H1 (cell line): ENCODE data around the gene TMEM236. TPM values are rescaled to one million over a fixed set of nuclear protein-coding genes. Genes with fewer than 3 reads are reported as not detected.

Source experiments
- CTCF ChIA-PET: fragments of 300-600 bp; sonication (Branson Sonifier 250); formaldehyde crosslinking; loops from one replicate; lab custom pipeline; 2021; ENCODE audit not compliant: partially characterized antibody; lab: Charles Lee
- POLR2A ChIA-PET: fragments of 300-600 bp; sonication (Branson Sonifier 250); formaldehyde crosslinking; loops from one replicate; lab custom pipeline; 2021; ENCODE audit warnings: inconsistent platforms; ENCODE audit not compliant: partially characterized antibody; lab: Charles Lee
- DNase-seq, 2 experiments: peaks; one replicate each; pipeline versions ENCODE4 v3.0.0 to v3.0.0-alpha.2; 2010 to 2022; ENCODE audit warnings: low spot score in 2 of 2, low read depth in 1 of 2, mixed read lengths in 1 of 2
- FAIRE-seq: peaks from 2 replicates; lab custom pipeline; 2011; peaks lifted over from hg19 to GRCh38; lab: Jason Lieb, UNC
- H2AFZ ChIP-seq: 2 replicates; pipeline ENCODE4 v1.8.1; 2012; ENCODE audit warnings: low read length, inconsistent platforms
- H2AK5ac ChIP-seq: 2 replicates; pipeline ENCODE4 v1.6.1; 2013; ENCODE audit warnings: low read depth, low read length
- H2BK120ac ChIP-seq: replicated peaks from 2 replicates; pipeline ENCODE3; 2013; ENCODE audit warnings: low read depth, low read length, inconsistent platforms
- H2BK12ac ChIP-seq: 2 replicates; pipeline ENCODE4 v1.6.1; 2013; ENCODE audit warnings: low read depth, low read length
- H2BK15ac ChIP-seq: 2 replicates; pipeline ENCODE4 v1.6.1; 2013; ENCODE audit warnings: low read length
- H2BK20ac ChIP-seq: 2 replicates; pipeline ENCODE4 v1.6.1; 2013; ENCODE audit warnings: low read length
- H2BK5ac ChIP-seq: 2 replicates; pipeline ENCODE4 v1.6.1; 2013; ENCODE audit warnings: low read depth, low read length
- H3K14ac ChIP-seq: 2 replicates; pipeline ENCODE4 v1.6.1; 2013; ENCODE audit warnings: inconsistent platforms; ENCODE audit not compliant: insufficient read length
- H3K18ac ChIP-seq: 2 replicates; pipeline ENCODE4 v1.6.1; 2013; ENCODE audit warnings: low read length; ENCODE audit errors: extremely low read depth
- H3K23ac ChIP-seq: 2 replicates; pipeline ENCODE4 v1.6.1; 2013; ENCODE audit warnings: inconsistent platforms; ENCODE audit not compliant: insufficient read length
- H3K23me2 ChIP-seq: 2 replicates; pipeline ENCODE4 v1.6.1; 2013; ENCODE audit warnings: low read depth, low read length
- H3K27ac ChIP-seq: 2 replicates; pipeline ENCODE4 v1.6.1; 2011; ENCODE audit warnings: low read depth, low read length, inconsistent platforms
- H3K27me3 ChIP-seq, 4 experiments: replicated peaks in 1 of 4; 1 replicate in 1 of 4; 2 replicates in 3 of 4; pipeline versions ENCODE4 v1.6.1 to v1.8.1; 2011 to 2013; ENCODE audit warnings: low read length in 3 of 4, mild to moderate bottlenecking in 3 of 4, inconsistent platforms in 2 of 4, mixed read lengths in 2 of 4, moderate library complexity in 1 of 4; ENCODE audit not compliant: control insufficient read depth in 3 of 4, insufficient read depth in 3 of 4; ENCODE audit errors: extremely low read depth in 1 of 4
- H3K36me3 ChIP-seq, 4 experiments: 2 replicates each; pipeline versions ENCODE4 v1.6.1 to v1.8.1; 2011 to 2013; ENCODE audit warnings: mild to moderate bottlenecking in 4 of 4, low read length in 3 of 4, moderate library complexity in 2 of 4, control low read depth in 1 of 4, inconsistent platforms in 1 of 4; ENCODE audit not compliant: insufficient read depth in 4 of 4, control insufficient read depth in 2 of 4
- H3K4ac ChIP-seq: replicated peaks from 2 replicates; pipeline ENCODE3; 2013; ENCODE audit warnings: low read length, low read depth, mixed read lengths, inconsistent platforms; ENCODE audit not compliant: insufficient read length
- H3K4me1 ChIP-seq, 4 experiments: replicated peaks in 1 of 4; 1 replicate in 1 of 4; 2 replicates in 3 of 4; pipeline versions ENCODE4 v1.6.1 to v1.8.1; 2011 to 2013; ENCODE audit warnings: low read length in 3 of 4, inconsistent platforms in 2 of 4, mixed read lengths in 1 of 4; ENCODE audit not compliant: insufficient read depth in 4 of 4, control insufficient read depth in 3 of 4
- H3K4me2 ChIP-seq, 2 experiments: 2 replicates each; pipeline versions ENCODE4 v1.6.1 to v1.8.1; 2011 to 2013; ENCODE audit warnings: low read depth in 2 of 2, low read length in 2 of 2, control low read depth in 1 of 2, inconsistent platforms in 1 of 2, mild to moderate bottlenecking in 1 of 2; ENCODE audit not compliant: insufficient read depth in 1 of 2
- H3K4me3 ChIP-seq, 4 experiments: fragments of 200-600, 300-600 bp in 1 of 4; sonication (generic), shearing (Covaris generic), sonication (Bioruptor Twin) in 1 of 4; 2 replicates each; pipeline versions ENCODE4 v1.5.1 to v1.8.1; 2011 to 2016; ENCODE audit warnings: low read length in 4 of 4, low read depth in 3 of 4, control low read depth in 2 of 4, inconsistent platforms in 2 of 4, mild to moderate bottlenecking in 2 of 4, mixed read lengths in 1 of 4, moderate library complexity in 1 of 4; ENCODE audit not compliant: insufficient read depth in 2 of 4; ENCODE audit errors: extremely low read depth in 1 of 4
- H3K56ac ChIP-seq: replicated peaks from 2 replicates; pipeline ENCODE3; 2013; ENCODE audit warnings: low read depth, mild to moderate bottlenecking, mixed read lengths, low read length, inconsistent platforms; ENCODE audit not compliant: insufficient read length
- H3K79me1 ChIP-seq: 2 replicates; pipeline ENCODE4 v1.6.1; 2013; ENCODE audit warnings: low read depth, low read length, control low read depth
- H3K79me2 ChIP-seq, 2 experiments: 2 replicates each; pipeline versions ENCODE4 v1.6.1 to v1.8.1; 2012 to 2013; ENCODE audit warnings: low read length in 2 of 2, mild to moderate bottlenecking in 2 of 2, inconsistent platforms in 1 of 2; ENCODE audit not compliant: insufficient read depth in 2 of 2, control insufficient read depth in 1 of 2
- H3K9ac ChIP-seq, 4 experiments: replicated peaks in 1 of 4; 1 replicate in 1 of 4; 2 replicates in 3 of 4; pipeline versions ENCODE4 v1.6.1 to v1.8.1; 2011 to 2013; ENCODE audit warnings: low read depth in 3 of 4, low read length in 3 of 4, control low read depth in 2 of 4, mild to moderate bottlenecking in 2 of 4, moderate library complexity in 2 of 4, inconsistent platforms in 1 of 4; ENCODE audit errors: extremely low read depth in 1 of 4
- H3K9me3 ChIP-seq, 2 experiments: 2 replicates each; pipeline versions ENCODE4 v1.6.1 to v1.8.1; 2012 to 2013; ENCODE audit warnings: mild to moderate bottlenecking in 2 of 2, moderate library complexity in 2 of 2, control low read depth in 1 of 2, inconsistent platforms in 1 of 2, low read depth in 1 of 2, low read length in 1 of 2, mixed read lengths in 1 of 2; ENCODE audit not compliant: insufficient read depth in 2 of 2
- H4K20me1 ChIP-seq, 2 experiments: replicated peaks in 1 of 2; 2 replicates each; pipeline versions ENCODE3 to v1.8.1; 2011 to 2013; ENCODE audit warnings: inconsistent platforms in 2 of 2, low read length in 2 of 2, mild to moderate bottlenecking in 1 of 2; ENCODE audit not compliant: insufficient read depth in 2 of 2, control insufficient read depth in 1 of 2
- H4K5ac ChIP-seq: 2 replicates; pipeline ENCODE4 v1.6.1; 2013; ENCODE audit warnings: low read length, low read depth, mixed read lengths, inconsistent platforms; ENCODE audit not compliant: insufficient read length
- H4K8ac ChIP-seq: 2 replicates; pipeline ENCODE4 v1.8.0; 2013; ENCODE audit warnings: mild to moderate bottlenecking, moderate library complexity, low read length, inconsistent platforms; ENCODE audit not compliant: insufficient read depth; ENCODE audit errors: extremely low read depth
- H4K91ac ChIP-seq: replicated peaks from 2 replicates; pipeline ENCODE3; 2013; ENCODE audit warnings: low read length, mixed read lengths, inconsistent platforms; ENCODE audit not compliant: insufficient read length
- ASH2L ChIP-seq: fragments of 200-600, 300-600 bp; sonication (generic); IDR thresholded peaks from one replicate; pipeline ENCODE4 v1.7.1; 2017; ENCODE audit warnings: low read length
- BCL11A ChIP-seq, 2 experiments: IDR thresholded peaks; one replicate each; pipeline ENCODE4 v1.6.1; 2011; ENCODE audit warnings: low read depth in 2 of 2, low read length in 2 of 2, mild to moderate bottlenecking in 2 of 2
- BRCA1 ChIP-seq: IDR thresholded peaks from 2 replicates; pipeline ENCODE4 v1.6.1; 2012; ENCODE audit warnings: low read depth, low read length, improper control_type of control experiment
- CBX5 ChIP-seq: fragments of 300-800, 300-1000 bp; sonication (generic); IDR thresholded peaks from 2 replicates; pipeline ENCODE4 v1.7.1; 2016; ENCODE audit warnings: antibody characterized with exemption, low read length, low read depth
- CHD2 ChIP-seq: IDR thresholded peaks from 2 replicates; pipeline ENCODE4 v1.6.1; 2012; ENCODE audit warnings: low read length, improper control_type of control experiment
- FOSL1 ChIP-seq: IDR thresholded peaks from 2 replicates; pipeline ENCODE4 v1.6.1; 2011; ENCODE audit warnings: mild to moderate bottlenecking, low read depth, low read length, moderate library complexity; ENCODE audit not compliant: insufficient read depth
- JUND ChIP-seq: IDR thresholded peaks from 2 replicates; pipeline ENCODE4 v1.6.1; 2011; ENCODE audit warnings: mild to moderate bottlenecking, improper control_type of control experiment, low read length
- NRF1 ChIP-seq: IDR thresholded peaks from 2 replicates; pipeline ENCODE4 v1.6.1; 2011; ENCODE audit warnings: mild to moderate bottlenecking, low read depth, low read length, improper control_type of control experiment
- RXRA ChIP-seq: IDR thresholded peaks from 2 replicates; pipeline ENCODE4 v1.6.1; 2011; ENCODE audit warnings: low read depth, mild to moderate bottlenecking, low read length, moderate library complexity; ENCODE audit not compliant: insufficient read depth
- SAP30 ChIP-seq: fragments of 300-600 bp; sonication (generic); IDR thresholded peaks from 2 replicates; pipeline ENCODE4 v1.7.1; 2012; ENCODE audit warnings: low read length, moderate library complexity, mild to moderate bottlenecking, inconsistent platforms; ENCODE audit not compliant: insufficient read depth, insufficient replicate concordance
- USF2 ChIP-seq: IDR thresholded peaks from 2 replicates; pipeline ENCODE4 v1.6.1; 2011; ENCODE audit warnings: low read length, improper control_type of control experiment
- WGBS, 2 experiments: shearing (Covaris generic) in 1 of 2; methylation state at CpG; one replicate each; pipeline versions ENCODE4 v1.1.6 to v1.1.7; 2013 to 2015; ENCODE audit warnings: low lambda C conversion rate in 2 of 2, mixed read lengths in 2 of 2, inconsistent platforms in 1 of 2, low coverage in 1 of 2, missing lambda C conversion rate in 1 of 2; ENCODE audit not compliant: insufficient replicate concordance in 2 of 2, insufficient coverage in 1 of 2, insufficient read length in 1 of 2; ENCODE audit errors: extremely low coverage in 1 of 2, missing lambda C conversion rate in 1 of 2; 5-methylcytosine and 5-hydroxymethylcytosine counted together
- polyA plus RNA-seq, 7 experiments: library from polyadenylated mRNA; depleted of rRNA in 3 of 7; stranded (reverse) in 5 of 7; unstranded in 2 of 7; fragments of >200 nt in 5 of 7; fragments of 200-250 nt in 2 of 7; gene quantifications; 1 replicate in 5 of 7; 2 replicates in 1 of 7; 4 replicates in 1 of 7; pipeline versions ENCODE4 v1.2.1 to v1.2.3, GENCODE V29; 2011 to 2013; ENCODE audit warnings: missing spikeins in 2 of 7, mixed read lengths in 2 of 7
- total RNA-seq: library from RNA; stranded (reverse); fragmentation: NEBNext Ultra II Directional; extraction: Animal tissue kit (Norgen Biotek cat#: 25700); gene quantifications from 2 replicates; pipeline ENCODE4 v1.2.1, GENCODE V29; 2021

Gene TMEM236
- total and polyA plus RNA-seq, 2 of the 8 experiments (the other 6 are each of a cell fraction or from before 2014, with no cell fraction given) = 0.02 to 0.07 TPM

- H3K4ac ChIP-seq = no peak overlapping the region
- POLR2A ChIA-PET = no interaction called here
- H3K9me3 ChIP-seq = no peaks in the 10 kb centered on the region
- no peak overlapping the region for H3K23ac ChIP-seq
- no peak overlapping the region for H3K14ac ChIP-seq
- H2BK5ac ChIP-seq = no peak overlapping the region
- H3K56ac ChIP-seq = no peak overlapping the region
- no peak overlapping the region for H3K9ac ChIP-seq
- CTCF ChIA-PET = interaction anchor here (0.6 to 1.4 kb wide), 4 partner anchors 20 to 785 kb away, joined by 3 to 4 read pairs (median 3); no protein-coding TSS in a partner anchor
- H3K4me3 ChIP-seq = no peak overlapping the region
- H3K79me1 ChIP-seq = no peaks in the 10 kb centered on the region
- H2BK12ac ChIP-seq = no peak overlapping the region
- no peaks in the 10 kb centered on the region for H3K4me1 ChIP-seq
- H3K18ac ChIP-seq = no peak overlapping the region
- H2AK5ac ChIP-seq = no peak overlapping the region
- no peak overlapping the region for H4K8ac ChIP-seq
- no peak overlapping the region for H2BK15ac ChIP-seq
- no peaks in the 10 kb centered on the region for H3K23me2 ChIP-seq
- H3K4me2 ChIP-seq = no peak overlapping the region
- no peak overlapping the region for H3K27ac ChIP-seq
- H3K27me3 ChIP-seq = peaks cover 0 to under 1% (median 0%) of the 10 kb centered on the region in 4 experiments; a peak in 1 of 7 replicates
- FAIRE-seq (no peak), DNase-seq (no peak)
- no peak overlapping the region for H4K5ac ChIP-seq
- H4K91ac ChIP-seq = no peak overlapping the region
- no peaks in the 10 kb centered on the region for H3K36me3 ChIP-seq
- H2BK20ac ChIP-seq = no peak overlapping the region
- no peak overlapping the region for H2AFZ ChIP-seq
- no peaks in the 10 kb centered on the region for H3K79me2 ChIP-seq
- WGBS, 2 experiments = 88% methylated on average over 7 of the region's 7 CpGs; no CpG with 5 or more reads in 1 of the 2 experiments
- no peaks in the 10 kb centered on the region for H4K20me1 ChIP-seq
- H2BK120ac ChIP-seq = no peak overlapping the region
- TF ChIP-seq JUND = no peak
- TF ChIP-seq RXRA = no peak
- TF ChIP-seq ASH2L = no peak
- TF ChIP-seq BCL11A (IDR thresholded peaks at IDR 0.05; ENCODE audit: low read depth in 2 of 2, low read length in 2 of 2) = no peak
- no peak for TF ChIP-seq CHD2
- no peak for TF ChIP-seq SAP30
- TF ChIP-seq BRCA1 = no peak
- no peak for TF ChIP-seq CBX5
- no peak for TF ChIP-seq FOSL1
- TF ChIP-seq NRF1 = no peak
- no peak for TF ChIP-seq USF2
Observed at GRCh38 chr10:17756557-17757217, 4.7 kb downstream of the TMEM236 start.
